Measurements from ENCODE around the gene LAMP1.
"Not testable (repeated sequence)": the region's sequence is repeated elsewhere in the genome, so short reads cannot be mapped to it uniquely, and the experiment has no call there.

The LAMP1 gene

DNA sequence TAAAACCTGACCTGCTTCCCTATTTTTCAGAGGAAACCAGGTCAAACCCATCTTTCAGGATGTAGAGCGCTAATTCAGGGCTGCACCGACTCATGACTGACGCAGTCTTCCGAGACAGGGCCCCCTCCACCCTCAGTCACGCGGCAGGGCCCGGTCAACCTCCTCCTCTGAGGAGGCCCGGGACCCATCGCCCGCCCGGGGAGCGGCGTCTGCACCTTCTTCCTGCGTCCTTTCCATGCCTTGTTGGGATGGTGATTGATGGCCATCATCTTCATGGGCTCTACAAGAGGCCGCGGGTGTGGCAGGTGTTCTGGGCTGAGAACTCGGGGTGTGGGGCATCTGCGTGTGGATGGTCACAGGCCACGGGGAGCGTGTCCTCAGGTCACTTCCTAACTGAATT, 40.9 kb downstream of the LAMP1 start:
- H3K9ac ChIP-seq (ENCODE audit: low read length): no peak overlapping the region
- H3K9me3 ChIP-seq (ENCODE audit: control insufficient read depth, low read length): no peaks in the 10 kb centered on the region
- H3K4me3 ChIP-seq (ENCODE audit: low read length): no peak overlapping the region
- no peaks in the 10 kb centered on the region for H3K4me1 ChIP-seq (ENCODE audit: control insufficient read depth, insufficient read depth, low read length)
- H3K27me3 ChIP-seq (ENCODE audit: control insufficient read depth, insufficient read depth, low read length): no peaks in the 10 kb centered on the region
- no peaks in the 10 kb centered on the region for H3K36me3 ChIP-seq (ENCODE audit: control insufficient read depth, insufficient read depth, low read length)

DNA sequence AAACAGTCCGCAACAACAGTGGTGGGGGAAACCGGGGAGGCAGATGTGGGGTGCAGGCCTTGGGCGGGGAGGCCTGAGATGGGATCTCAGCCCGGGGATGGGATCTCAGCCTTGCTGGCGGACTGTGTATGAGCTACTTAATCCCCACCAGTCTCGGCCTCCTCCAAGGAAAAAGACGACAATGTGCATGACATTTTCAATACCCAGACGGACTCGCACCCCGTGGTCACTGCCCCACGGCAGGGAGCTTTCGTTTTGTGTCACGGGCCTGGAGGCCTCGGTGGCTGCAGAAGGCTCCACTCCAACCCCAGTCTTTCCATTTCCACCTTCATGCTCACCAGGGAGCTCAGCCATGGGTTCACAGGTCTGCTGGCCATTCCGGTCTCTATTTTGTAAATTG, 41.4 kb downstream of the LAMP1 start:
- H3K9me3 ChIP-seq (ENCODE audit: control insufficient read depth, low read length): no peaks in the 10 kb centered on the region
- H3K4me3 ChIP-seq (ENCODE audit: low read length): no peak overlapping the region
- H3K4me1 ChIP-seq (ENCODE audit: control insufficient read depth, insufficient read depth, low read length): no peaks in the 10 kb centered on the region
- no peaks in the 10 kb centered on the region for H3K36me3 ChIP-seq (ENCODE audit: control insufficient read depth, insufficient read depth, low read length)
- no peaks in the 10 kb centered on the region for H3K27me3 ChIP-seq (ENCODE audit: control insufficient read depth, insufficient read depth, low read length)
- H3K9ac ChIP-seq (ENCODE audit: low read length): no peak overlapping the region

DNA sequence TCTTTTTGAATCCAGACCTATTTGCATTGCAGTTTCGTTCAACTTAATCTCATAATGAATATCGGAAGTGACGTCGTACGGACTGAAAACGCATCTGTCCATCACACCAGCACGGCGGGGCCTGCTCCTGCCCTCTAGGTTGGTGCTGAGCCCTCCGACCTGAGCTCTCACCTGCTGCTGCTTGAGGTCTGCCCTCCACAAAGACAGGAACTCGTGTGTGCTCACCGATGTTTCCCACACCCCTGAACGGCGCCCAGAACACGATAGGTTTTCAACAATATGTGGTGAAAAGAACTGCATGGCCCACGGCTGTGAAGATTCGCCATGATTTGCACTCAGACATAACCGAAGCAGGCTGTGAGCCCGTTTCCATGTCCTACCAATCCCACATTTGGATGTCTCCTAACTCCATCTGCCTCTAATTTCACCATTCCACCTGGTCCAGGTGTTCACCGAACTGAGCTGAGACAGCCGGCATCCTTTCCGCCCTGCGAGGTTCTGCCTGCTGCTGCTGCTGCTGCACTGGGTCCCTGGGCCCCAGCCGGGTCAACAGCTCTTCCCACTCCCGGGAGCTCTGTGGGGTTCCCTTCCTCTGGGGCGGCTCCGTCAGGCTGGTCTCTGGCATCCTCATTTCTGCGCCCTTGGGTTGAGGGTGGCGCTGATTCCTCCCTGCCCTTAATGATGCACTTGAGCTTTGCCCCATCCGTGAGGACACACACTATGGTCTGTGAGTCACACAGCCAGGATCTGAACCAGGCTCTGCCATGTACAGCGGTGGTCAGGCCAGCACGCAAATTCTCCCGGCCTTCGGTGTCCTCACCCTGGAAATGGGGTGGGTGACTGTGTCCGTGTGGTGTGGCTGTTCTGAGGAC, 46.0 kb downstream of the LAMP1 start:
- Histone ChIP-seq H3K4me3 (ENCODE audit: low read length) (no peak overlapping the region), H3K27me3 (ENCODE audit: control insufficient read depth, insufficient read depth, low read length) (no peaks in the 10 kb centered on the region), H3K36me3 (ENCODE audit: control insufficient read depth, insufficient read depth, low read length) (no peaks in the 10 kb centered on the region), H3K9ac (ENCODE audit: low read length) (no peak overlapping the region), H3K4me1 (ENCODE audit: control insufficient read depth, insufficient read depth, low read length) (no peaks in the 10 kb centered on the region), H3K9me3 (ENCODE audit: control insufficient read depth, low read length) (no peaks in the 10 kb centered on the region)

DNA sequence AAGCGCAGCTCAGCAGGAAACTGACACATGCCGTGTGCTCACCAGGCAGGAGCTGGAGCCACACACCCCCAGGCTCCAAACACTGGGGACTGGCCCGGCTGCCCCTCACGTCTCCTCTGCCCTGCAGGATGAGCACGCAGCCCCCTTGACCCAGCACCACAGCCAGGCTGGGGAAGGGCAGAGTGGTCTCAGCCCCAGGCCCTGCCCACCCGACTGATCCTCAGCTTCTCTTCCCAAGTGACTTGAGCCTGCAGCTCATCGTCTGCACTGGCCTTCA, 46.6 kb downstream of the LAMP1 start:
- no peak overlapping the region for H3K4me3 ChIP-seq (ENCODE audit: low read length)
- H3K4me1 ChIP-seq (ENCODE audit: control insufficient read depth, insufficient read depth, low read length): no peaks in the 10 kb centered on the region
- no peaks in the 10 kb centered on the region for H3K9me3 ChIP-seq (ENCODE audit: control insufficient read depth, low read length)
- H3K36me3 ChIP-seq (ENCODE audit: control insufficient read depth, insufficient read depth, low read length): no peaks in the 10 kb centered on the region
- H3K9ac ChIP-seq (ENCODE audit: low read length): no peak overlapping the region
- no peaks in the 10 kb centered on the region for H3K27me3 ChIP-seq (ENCODE audit: control insufficient read depth, insufficient read depth, low read length)

DNA sequence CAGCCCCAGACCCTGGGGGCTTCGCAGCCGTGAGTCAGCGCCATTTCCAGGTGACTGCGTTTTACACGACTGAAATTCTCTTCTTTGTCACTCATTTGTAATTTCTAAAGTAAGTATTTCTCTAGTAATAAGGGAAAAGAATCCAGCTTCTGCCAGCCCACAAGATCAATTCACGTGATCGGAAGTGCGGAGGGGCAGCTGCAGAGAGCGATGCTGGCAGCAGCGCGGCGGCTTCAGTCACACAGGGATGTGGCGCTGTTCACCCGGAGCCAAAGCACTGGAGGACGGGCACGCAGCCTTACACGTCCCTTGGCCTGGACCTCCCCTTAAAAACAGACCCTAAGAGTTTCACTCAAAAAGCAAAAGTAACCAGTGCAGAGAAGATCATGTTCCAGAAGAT, 48.4 kb downstream of the LAMP1 start:
- Histone ChIP-seq H3K27me3 (ENCODE audit: control insufficient read depth, insufficient read depth, low read length) (no peaks in the 10 kb centered on the region), H3K4me3 (ENCODE audit: low read length) (no peak overlapping the region), H3K36me3 (ENCODE audit: control insufficient read depth, insufficient read depth, low read length) (no peaks in the 10 kb centered on the region), H3K4me1 (ENCODE audit: control insufficient read depth, insufficient read depth, low read length) (no peaks in the 10 kb centered on the region), H3K9me3 (ENCODE audit: control insufficient read depth, low read length) (no peaks in the 10 kb centered on the region), H3K9ac (ENCODE audit: low read length) (no peak overlapping the region)

DNA sequence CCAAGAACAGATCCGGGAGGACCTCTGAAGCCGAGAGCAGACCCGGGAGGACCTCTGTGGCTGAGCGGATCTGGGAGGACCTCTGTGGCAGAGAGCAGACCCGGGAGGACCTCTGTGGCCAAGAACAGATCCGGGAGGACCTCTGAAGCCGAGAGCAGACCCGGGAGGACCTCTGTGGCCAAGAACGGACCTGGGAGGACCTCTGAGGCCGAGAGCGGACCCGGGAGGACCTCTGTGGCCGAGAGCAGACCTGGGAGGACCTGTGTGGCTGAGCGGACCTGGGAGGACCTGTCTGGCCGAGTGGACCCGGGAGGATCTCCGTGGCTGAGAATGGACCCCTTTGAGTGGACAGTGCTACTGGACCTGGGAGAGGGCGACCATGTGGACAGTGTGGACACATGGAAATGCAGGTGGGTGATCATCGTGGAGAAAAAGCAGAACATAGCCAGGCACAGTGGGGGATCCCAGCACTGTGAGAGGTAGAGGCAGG, 50.7 kb downstream of the LAMP1 start:
- H3K9me3 ChIP-seq (ENCODE audit: control insufficient read depth, low read length); H3K9ac ChIP-seq (ENCODE audit: low read length); H3K4me3 ChIP-seq (ENCODE audit: low read length); H3K27me3 ChIP-seq (ENCODE audit: control insufficient read depth, insufficient read depth, low read length); H3K36me3 ChIP-seq (ENCODE audit: control insufficient read depth, insufficient read depth, low read length); H3K4me1 ChIP-seq (ENCODE audit: control insufficient read depth, insufficient read depth, low read length): not testable (repeated sequence)

DNA sequence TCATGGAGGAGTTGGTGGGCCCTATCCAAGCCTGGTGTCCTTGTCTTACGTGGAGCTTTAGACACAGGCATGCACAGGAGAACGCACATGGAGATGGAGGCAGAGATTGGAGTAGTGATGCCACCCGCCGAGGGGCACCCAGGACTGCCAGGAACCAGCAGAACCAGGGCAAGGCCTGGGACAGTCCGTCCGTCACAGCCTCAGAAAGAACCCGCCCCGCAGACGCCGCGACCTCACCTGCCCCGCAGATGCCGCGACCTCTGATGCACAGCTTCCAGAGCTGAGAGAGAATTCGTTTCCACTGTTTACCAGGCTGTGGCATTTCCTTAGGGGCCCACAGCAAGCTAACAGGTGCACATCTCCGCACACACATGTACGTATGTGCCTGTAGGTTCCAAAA, 51.6 kb downstream of the LAMP1 start:
- H3K9me3 ChIP-seq (ENCODE audit: control insufficient read depth, low read length): no peaks in the 10 kb centered on the region
- no peak overlapping the region for H3K4me3 ChIP-seq (ENCODE audit: low read length)
- H3K9ac ChIP-seq (ENCODE audit: low read length): no peak overlapping the region
- H3K4me1 ChIP-seq (ENCODE audit: control insufficient read depth, insufficient read depth, low read length): no peaks in the 10 kb centered on the region
- no peaks in the 10 kb centered on the region for H3K36me3 ChIP-seq (ENCODE audit: control insufficient read depth, insufficient read depth, low read length)
- no peaks in the 10 kb centered on the region for H3K27me3 ChIP-seq (ENCODE audit: control insufficient read depth, insufficient read depth, low read length)

DNA sequence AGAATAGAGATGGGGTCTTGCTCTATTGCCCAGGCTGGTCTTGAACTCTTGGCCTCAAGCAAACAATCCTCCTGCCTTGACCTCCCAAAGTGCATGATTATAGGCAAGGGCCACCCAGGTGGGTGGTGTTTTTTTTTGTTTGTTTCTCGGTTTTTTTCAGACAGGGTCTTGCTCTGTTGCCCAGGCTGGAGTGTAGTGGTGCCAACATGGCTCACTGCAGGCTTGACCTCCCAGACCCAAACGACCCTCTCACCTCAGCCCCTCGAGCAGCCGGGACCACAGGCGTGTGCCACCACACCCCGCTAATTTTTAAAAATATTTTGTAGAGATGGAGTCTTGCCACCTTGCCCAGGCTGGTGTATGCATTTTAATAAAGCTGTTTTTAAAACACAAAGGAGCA, 52.0 kb downstream of the LAMP1 start:
- Histone ChIP-seq H3K4me3 (ENCODE audit: low read length) (no peak overlapping the region), H3K36me3 (ENCODE audit: control insufficient read depth, insufficient read depth, low read length) (no peaks in the 10 kb centered on the region), H3K4me1 (ENCODE audit: control insufficient read depth, insufficient read depth, low read length) (no peaks in the 10 kb centered on the region), H3K27me3 (ENCODE audit: control insufficient read depth, insufficient read depth, low read length) (no peaks in the 10 kb centered on the region), H3K9ac (ENCODE audit: low read length) (no peak overlapping the region), H3K9me3 (ENCODE audit: control insufficient read depth, low read length) (no peaks in the 10 kb centered on the region)

DNA sequence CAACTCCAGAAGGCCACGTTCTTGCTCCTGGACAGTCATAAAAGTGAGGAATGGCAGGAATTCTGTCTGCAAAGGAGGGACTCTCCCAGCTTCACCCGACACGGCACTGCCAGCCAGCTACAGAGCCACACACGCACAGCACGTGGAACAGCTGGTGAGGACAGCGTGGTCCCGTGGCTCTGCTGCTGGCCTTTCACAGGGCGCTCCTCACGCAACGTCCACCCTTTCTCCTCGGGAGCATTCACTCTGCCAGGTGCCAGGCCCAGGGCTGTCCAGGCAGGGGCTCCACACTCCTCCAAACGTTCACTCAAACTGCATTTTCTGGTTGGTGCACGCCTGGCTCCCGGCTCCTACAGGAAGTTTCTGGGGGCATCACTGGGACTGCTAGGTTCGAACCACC, 52.5 kb downstream of the LAMP1 start:
- Histone ChIP-seq H3K36me3 (ENCODE audit: control insufficient read depth, insufficient read depth, low read length) (no peaks in the 10 kb centered on the region), H3K9ac (ENCODE audit: low read length) (no peak overlapping the region), H3K4me3 (ENCODE audit: low read length) (no peak overlapping the region), H3K4me1 (ENCODE audit: control insufficient read depth, insufficient read depth, low read length) (no peaks in the 10 kb centered on the region), H3K9me3 (ENCODE audit: control insufficient read depth, low read length) (no peaks in the 10 kb centered on the region), H3K27me3 (ENCODE audit: control insufficient read depth, insufficient read depth, low read length) (no peaks in the 10 kb centered on the region)

DNA sequence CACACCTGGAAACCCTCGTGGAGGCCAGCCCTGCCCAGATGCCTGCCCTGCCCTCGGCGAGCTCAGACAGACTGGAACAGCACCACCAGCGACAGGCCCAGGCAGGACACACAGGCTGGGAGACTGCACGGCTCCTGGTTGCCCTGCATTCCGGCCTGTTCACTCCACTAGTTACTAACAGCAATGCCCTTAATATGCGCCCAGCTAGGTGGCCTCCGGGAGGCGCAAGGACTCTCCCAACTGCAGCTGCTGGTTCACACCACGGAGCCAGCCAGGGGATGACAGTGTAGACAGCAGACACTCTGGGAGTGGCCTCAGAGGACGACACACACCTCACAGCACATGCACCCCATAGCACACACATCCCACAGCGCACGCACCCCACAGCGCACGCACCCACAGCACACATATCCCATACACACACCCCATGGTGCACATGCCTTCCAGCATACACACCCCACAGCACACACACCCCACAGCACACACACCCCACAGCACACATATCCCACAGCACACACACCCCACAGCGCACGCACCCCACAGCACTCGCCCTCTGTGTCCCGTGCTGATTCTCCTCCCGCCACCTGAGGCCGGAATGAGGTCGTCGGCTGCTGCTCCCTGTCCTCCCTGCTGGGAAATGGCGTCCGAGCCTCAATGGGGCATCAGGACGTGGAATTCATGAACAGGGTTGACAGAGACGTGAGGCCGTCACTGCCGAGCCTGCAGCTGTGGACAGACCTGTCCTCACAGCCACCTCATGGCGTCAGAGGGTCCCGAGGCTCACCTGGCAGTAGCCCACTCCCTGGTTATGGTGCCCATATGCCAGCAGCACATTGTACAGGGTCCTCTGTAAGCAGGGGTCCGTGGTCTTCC, 53.3 kb downstream of the LAMP1 start:
- Histone ChIP-seq H3K9ac (ENCODE audit: low read length) (no peak overlapping the region), H3K27me3 (ENCODE audit: control insufficient read depth, insufficient read depth, low read length) (no peaks in the 10 kb centered on the region), H3K36me3 (ENCODE audit: control insufficient read depth, insufficient read depth, low read length) (no peaks in the 10 kb centered on the region), H3K9me3 (ENCODE audit: control insufficient read depth, low read length) (no peaks in the 10 kb centered on the region), H3K4me1 (ENCODE audit: control insufficient read depth, insufficient read depth, low read length) (no peaks in the 10 kb centered on the region), H3K4me3 (ENCODE audit: low read length) (no peak overlapping the region)

DNA sequence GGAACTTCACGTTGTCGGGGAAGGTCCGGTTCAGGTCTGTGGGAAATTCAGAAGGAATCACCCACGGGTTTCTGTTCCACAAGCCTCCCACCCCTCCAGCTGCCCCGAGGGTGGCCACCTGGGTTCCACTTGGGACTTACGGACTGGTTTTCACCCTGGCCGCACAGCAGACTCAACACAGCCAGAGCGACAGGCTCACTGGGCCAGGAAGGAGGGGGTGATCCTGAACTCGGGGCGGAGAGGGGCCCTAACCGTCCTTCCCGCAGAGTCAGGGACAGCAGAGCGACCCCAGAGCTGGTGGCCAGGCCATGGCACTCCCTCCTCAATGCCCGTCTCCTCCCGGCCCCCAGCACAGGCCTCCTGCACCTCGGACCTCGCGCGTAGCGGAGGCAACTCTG, 53.9 kb downstream of the LAMP1 start:
- no peak overlapping the region for H3K9ac ChIP-seq (ENCODE audit: low read length)
- H3K9me3 ChIP-seq (ENCODE audit: control insufficient read depth, low read length): no peaks in the 10 kb centered on the region
- no peak overlapping the region for H3K4me3 ChIP-seq (ENCODE audit: low read length)
- no peaks in the 10 kb centered on the region for H3K36me3 ChIP-seq (ENCODE audit: control insufficient read depth, insufficient read depth, low read length)
- H3K27me3 ChIP-seq (ENCODE audit: control insufficient read depth, insufficient read depth, low read length): no peaks in the 10 kb centered on the region
- H3K4me1 ChIP-seq (ENCODE audit: control insufficient read depth, insufficient read depth, low read length): no peaks in the 10 kb centered on the region

DNA sequence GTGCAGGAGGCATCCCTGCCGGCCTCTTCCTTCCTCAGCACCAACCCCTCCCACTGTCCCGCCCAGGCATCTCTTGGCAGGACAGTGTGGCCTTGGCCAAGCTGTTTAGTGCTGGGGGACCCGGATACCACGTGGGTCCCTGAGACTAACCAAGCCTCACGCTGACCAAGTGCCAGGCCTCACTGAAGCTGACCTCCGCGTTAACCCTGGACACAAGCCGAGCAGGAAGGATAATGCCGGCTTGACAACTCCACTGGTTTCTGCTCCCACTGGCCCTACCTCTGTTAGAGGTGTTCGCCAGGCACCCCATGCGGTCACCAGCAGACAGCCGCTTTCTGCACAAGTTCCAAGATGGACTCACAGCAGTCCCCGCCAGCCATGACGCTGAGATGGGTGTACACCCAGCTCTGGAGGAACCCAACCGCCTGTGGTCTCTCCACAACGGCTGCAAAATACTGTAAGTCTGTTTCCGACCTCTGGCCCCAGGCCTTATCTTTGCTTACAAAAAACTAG, 54.5 kb downstream of the LAMP1 start:
- Histone ChIP-seq H3K27me3 (ENCODE audit: control insufficient read depth, insufficient read depth, low read length) (no peaks in the 10 kb centered on the region), H3K4me3 (ENCODE audit: low read length) (no peak overlapping the region), H3K9ac (ENCODE audit: low read length) (no peak overlapping the region), H3K9me3 (ENCODE audit: control insufficient read depth, low read length) (no peaks in the 10 kb centered on the region), H3K4me1 (ENCODE audit: control insufficient read depth, insufficient read depth, low read length) (no peaks in the 10 kb centered on the region), H3K36me3 (ENCODE audit: control insufficient read depth, insufficient read depth, low read length) (no peaks in the 10 kb centered on the region)
